CD4-positive, alpha-beta T cell treated with Interleukin-6 at 100 ng/mL for 8 hours (primary cell): Measurements from ENCODE around the gene PTAFR.

ENCODE experiments used
- DNase-seq: peaks from one replicate; pipeline ENCODE4 v3.0.0-alpha.2; 2020; ENCODE audit warnings: mixed read lengths, low spot score

PTAFR gene

DNA sequence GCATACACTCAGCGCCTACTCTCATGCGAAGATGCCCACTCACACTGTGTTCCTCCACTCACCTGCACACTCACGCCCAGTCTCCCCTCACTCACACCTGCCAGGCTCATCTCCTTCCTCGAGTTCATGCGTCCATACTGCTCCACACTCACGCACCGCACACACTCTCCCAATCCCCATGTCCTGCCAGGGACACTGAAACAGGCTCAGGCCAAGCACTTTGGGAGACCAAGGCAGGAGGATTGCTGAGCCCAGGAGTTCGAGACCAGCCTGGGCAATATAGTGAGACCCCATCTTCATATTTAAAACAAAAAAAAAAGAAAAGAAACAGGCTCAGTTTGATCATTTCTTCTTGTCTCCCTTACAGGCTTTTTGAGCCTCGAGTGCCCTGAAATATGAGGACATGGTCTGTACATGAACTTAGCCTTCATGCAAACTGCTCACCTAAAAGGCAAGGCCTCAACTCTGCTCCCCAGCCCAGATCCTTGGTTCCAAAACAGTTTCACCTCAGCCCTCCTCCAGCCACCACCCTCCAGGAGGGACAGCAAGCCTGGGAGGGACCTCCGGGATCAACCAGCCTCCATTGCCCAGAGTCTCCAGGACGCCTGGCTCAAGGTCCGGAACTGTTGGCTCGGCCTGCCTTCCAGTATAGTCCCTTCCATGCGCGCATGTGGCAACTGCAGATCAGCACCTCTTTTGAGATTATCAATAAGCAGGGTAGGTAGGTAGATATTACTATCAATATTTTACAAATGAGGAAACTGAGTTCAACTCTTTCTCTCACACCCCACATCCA, 2.4 kb upstream of the PTAFR start:
- DNase-seq = no peak

DNA sequence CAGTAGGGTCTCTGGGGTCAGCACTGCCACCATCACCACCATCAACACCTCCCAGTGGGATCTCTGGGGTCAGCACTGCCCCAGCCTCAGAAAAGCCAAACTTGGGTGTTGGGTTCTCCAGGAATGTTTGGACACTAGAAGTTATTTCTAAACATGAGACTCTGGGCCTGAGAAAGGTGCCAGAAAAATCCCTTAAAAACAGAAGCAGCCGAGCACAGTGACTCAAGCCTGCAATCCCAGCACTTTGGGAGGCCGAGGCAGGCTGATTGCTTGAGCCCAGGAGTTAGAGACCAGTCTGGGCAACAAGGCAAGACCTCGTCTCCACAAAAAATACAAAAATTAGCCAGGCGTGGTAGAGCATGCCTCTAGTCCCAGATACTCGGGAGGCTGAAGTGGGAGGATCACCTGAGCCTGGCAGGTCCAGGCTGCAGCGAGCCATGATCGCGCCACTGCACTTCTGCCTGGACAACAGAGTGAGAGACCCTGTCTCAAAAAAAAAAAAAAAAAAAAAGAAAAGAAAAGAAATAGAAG, 470 bp downstream of the PTAFR start:
- DNase-seq = no peak

GRCh38 chr1:28173980-28174297, 2.6 kb downstream of the PTAFR start:
- no peak for DNase-seq

GRCh38 chr1:28173151-28173979, 3.1 kb downstream of the PTAFR start:
- DNase-seq = no peak

DNA sequence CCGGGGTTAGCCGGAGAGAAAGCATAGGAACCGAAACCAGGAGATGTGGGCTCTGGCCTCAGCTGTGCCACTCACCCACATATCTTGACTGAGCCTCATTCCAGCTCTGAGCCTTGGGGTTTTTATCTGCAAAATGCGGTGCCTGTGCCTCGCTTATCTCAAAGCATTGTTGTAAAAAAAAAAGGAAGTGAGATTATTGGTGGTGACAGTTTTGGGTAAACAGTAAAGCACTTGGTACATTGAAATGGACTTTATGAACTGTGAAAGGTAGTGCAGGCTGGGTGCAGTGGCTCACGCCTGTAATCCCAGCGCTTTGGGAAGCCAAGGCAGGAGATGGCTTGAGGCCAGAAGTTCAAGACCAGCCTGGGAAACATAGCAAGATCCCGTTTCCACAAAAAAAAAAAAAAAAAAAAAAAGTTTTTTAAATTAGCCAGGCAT, 3.8 kb downstream of the PTAFR start:
- DNase-seq = peak; percentile 9

DNA sequence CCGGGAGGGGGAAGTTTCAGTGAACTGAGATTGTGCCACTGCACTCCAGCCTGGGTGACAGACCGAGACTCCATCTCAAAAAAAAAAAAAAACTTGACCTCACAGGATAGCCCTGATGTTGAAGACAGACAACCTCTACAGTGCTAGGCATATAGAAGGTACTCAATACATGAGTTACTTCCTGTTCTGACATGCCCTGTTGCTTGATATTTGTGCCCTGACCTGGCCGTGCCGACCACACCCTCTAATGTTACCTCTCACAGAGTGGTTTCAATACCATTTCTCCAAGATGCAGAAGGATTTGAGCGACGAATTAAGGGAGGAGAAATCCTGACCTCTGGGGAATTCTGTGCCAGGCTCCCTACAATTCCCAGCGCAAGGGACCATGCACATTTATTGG, 5.2 kb downstream of the PTAFR start:
- no peak for DNase-seq

GRCh38 chr1:28170001-28170596, 6.4 kb downstream of the PTAFR start:
- DNase-seq = no peak

DNA sequence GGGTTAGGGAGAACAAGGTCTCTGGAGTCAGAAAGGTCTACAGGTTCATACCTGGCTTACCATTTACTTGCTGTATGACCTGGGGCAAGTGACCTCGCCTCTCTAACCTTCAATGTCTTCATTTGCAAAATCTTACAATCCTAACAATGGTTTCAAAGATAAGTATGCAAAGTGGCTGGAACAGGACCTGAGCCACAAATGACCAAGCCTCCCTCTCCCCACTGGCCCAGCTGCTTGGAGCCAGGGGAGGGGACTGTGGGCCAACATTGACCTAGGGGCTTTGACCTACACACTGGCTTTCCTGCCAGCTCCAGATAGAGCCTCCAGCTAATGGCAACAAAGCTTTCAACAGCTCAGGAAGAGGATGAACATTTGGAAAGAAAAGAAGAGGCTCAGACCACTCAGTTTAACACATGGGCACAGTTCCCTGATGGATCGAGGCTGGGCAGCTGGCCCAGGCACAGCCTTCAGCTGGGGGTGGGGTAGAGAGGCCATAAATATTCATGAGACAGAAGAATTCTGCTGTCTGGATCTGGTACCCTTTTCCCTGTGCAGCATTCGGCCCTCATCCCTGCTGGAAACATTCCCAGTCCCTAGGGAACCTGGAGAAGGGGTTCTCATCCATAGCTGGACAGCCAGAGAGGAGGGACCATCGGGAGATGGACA, 12.9 kb downstream of the PTAFR start:
- DNase-seq = no peak

DNA sequence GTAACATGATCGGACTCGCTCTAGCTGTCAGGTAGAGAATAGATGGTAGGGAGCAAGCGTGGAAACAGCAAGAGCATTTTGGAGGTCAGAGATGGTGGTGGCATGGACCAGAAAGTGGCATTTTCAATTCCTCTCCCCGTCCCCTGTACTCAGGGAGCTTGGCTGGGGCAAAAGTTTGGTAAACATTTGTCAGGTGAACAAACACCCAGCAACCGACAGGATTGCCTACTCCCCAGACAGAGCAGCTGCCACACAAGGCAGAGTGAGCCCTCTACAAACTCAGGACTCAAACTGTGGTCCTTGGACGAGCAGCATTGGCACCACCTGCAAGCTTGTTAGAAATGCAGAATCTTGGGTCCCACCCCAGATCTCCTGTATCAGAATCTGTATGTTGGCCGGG, 14.3 kb downstream of the PTAFR start:
- no peak for DNase-seq

DNA sequence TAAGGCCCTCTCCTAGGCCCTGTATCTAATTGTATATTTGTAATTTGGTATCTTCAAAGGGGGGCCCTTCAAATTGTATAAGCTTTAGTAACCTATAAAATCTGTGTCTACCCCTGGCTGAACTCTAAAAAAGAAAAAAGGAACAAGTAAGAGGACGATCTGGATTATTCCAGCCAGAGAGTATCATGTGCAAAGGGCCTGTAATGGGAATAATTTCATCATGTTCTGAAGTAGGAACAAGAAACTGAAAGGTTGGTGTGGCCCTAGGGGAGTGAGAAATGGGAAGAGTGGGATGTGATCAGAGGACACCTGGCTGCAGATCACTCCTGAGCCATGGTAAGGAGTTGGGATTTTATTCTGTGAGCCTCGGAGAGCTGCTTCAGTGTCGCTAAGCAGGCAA, 14.7 kb downstream of the PTAFR start:
- no peak for DNase-seq

DNA sequence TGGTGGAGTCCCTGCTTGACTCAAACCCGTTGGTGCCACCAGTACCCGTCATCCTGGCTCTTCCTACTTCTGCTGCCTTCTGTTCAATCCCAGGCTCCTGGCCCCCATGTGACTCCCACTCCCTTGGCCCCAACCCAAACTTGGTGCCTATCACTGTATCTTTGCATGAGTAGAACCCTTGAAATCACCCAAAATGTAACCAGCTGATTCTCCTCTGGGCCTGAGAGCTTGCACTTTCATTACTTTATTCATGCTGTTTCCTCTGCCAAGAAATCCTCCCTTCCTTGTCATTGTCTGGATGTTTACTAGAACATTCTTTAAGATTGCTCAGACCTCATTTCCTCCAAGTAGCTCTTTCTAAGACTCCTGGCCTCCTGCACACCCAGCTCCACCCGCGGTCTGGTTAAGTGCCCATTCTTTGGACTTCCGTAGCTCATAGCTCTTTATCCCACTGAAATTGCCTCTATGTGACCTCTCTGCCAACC, 15.7 kb downstream of the PTAFR start:
- no peak for DNase-seq

DNA sequence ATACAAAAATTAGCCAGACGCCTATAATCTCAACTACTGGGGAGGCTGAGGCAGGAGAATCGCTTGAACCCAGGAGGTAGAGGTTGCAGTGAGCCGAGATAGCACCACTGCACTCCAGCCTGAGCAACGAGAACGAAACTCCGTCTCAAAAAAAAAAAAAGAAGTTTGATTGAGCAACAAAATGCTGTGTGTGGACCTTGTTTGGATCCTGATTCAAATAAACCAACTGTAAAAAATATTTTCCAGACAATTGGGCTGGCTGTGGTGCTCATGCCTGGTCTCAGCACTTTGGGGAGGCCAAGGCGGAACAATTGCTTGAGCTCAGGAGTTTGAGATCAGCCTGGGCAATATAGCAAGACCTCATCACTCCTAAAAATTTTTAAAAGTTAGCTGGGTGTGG, 16.8 kb downstream of the PTAFR start:
- no peak for DNase-seq

DNA sequence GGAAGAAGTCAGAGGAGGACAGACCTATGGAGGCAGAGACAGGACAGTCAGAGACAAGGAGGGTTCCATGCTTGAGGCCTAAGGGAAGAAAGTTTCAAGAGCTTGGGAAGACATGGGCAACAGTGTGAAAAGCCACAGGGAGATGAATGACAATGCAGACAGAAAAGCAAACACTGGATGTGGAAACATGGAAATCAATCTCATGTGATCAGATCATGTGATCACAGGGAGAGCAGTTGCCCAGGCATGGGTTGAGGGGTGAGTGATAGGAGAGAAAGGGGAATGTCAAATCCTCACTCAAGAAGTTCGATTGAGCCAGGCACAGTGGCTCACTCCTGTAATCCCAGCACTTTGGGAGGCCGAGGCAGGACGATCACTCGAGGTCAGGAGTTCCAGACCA, 17.2 kb downstream of the PTAFR start:
- no peak for DNase-seq

- no peak for DNase-seq
Observed at GRCh38 chr1:28157894-28158293, 18.6 kb downstream of the PTAFR start.

- DNase-seq = no peak
Observed at GRCh38 chr1:28156821-28157220, 19.7 kb downstream of the PTAFR start.

DNA sequence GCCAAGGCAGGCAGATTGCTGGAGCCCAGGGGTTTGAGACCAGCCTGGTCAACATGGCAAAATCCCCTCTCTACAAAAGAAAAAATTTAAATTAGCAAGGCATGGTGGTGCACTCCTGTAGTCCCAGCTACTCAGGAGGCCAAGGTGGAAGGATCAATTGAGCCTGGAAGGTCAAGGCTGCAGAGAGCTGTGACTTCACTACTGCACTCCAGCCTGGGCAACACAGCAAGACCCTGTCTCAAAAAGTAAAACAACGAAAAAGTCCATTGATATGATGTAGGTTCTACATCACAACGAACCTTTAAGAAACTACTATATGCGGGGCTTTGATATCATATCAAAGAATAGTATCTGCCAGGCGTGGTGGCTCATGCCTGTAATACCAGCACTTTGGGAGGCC, 20.9 kb downstream of the PTAFR start:
- no peak for DNase-seq

- no peak for DNase-seq
Observed at GRCh38 chr1:28154078-28154594, 22.4 kb downstream of the PTAFR start.

DNA sequence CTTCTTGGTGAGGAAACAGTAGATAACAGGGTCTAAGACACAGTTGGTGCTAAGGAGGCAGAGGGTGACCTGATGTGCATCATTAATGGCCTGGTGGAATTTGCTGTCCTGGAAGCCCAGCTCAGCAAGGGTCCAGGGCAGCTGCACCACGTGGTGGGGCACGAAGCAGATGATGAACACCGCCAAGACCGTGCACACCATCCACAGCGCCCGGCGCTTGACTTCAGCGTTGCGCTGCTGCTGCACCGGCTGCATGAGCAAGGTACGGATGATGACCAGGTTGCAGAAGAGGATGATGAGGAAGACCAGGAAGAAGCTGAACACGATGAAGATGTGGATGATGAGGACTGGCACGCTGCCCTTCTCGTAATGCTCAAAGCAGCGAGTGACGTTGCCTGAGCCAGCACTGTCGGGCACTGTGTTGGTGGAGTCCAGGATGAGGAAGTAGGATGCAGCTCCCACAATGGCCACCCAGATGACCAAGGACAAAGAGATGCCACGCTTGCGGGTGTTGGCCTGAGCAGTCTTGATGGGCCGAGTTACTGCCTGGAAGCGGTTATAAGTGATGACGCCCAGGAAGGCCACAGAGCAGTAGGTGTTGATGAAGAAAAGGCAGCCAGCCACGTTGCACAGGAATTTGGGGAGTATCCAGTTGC, 26.2 kb downstream of the PTAFR start:
- no peak for DNase-seq

DNA sequence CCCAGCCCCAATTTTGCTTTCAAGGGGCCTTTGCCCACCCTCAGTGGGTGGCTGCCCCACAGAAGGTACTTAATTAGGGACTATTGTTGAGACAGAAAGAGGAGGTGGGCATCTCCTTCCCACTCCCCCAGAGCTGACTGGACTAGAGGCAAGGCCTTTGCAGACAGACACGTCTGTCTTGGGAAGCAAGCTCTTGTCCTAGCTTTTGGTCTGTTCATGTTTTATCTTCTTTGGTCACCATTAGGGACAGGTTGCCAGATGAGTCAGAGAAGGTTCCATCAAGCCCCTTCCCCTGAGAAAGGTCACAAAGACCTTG, 27.7 kb downstream of the PTAFR start:
- DNase-seq = no peak

- DNase-seq = no peak
Observed at GRCh38 chr1:28147264-28148094, 29.0 kb downstream of the PTAFR start.

DNA sequence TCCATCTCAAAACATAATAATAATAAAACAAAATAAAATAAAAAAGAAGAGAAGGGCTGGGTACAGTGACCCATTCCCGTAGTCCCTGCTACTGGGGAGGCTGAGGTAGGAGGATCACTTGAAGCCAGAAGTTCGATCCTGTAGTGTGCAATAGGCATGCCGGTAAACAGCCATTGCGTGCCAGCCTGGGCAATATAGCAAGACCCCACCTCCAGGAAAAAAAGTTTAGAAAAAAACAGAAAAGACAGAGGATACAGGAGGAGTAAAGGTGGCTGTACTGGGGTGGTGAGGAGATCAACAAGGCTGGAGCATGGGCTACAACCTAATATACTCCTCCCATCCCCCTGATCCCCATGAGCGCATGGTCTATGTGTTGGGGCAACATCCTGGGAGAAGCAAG, 30.8 kb downstream of the PTAFR start:
- DNase-seq = no peak
